Activated CD4-positive, alpha-beta memory T cell treated with anti-CD3 and anti-CD28 coated beads for 36 hours (primary cell): ENCODE results near the gene TTL. TPM values are rescaled to one million over a fixed set of nuclear protein-coding genes. Genes with fewer than 3 reads are reported as not detected.
A peak's percentile ranks its signal among the peaks of the same experiment; 100 is the strongest.
"Not testable (repeated sequence)": the region's sequence is repeated elsewhere in the genome, so short reads cannot be mapped to it uniquely, and the experiment has no call there.

Experiments
- CTCF ChIA-PET: fragments of 350-600 bp; sonication (Branson Sonifier 250); formaldehyde crosslinking; loops from one replicate; lab custom pipeline; 2021; ENCODE audit warnings: antibody characterized with exemption, inconsistent platforms; lab: Charles Lee
- POLR2A ChIA-PET: fragments of 350-600 bp; sonication (Branson Sonifier 250); formaldehyde crosslinking; loops from one replicate; lab custom pipeline; 2021; ENCODE audit warnings: antibody characterized with exemption; lab: Charles Lee
- DNase-seq: peaks from one replicate; pipeline ENCODE4 v3.0.0-alpha.2; 2020
- H3K27ac Mint-ChIP-seq: one replicate; pipeline ENCODE4 v1.8.0; 2021; ENCODE audit warnings: mixed read lengths
- H3K27me3 Mint-ChIP-seq: one replicate; pipeline ENCODE4 v1.8.0; 2021; ENCODE audit warnings: mixed read lengths
- H3K36me3 Mint-ChIP-seq: one replicate; pipeline ENCODE4 v1.8.0; 2021; ENCODE audit warnings: mixed read lengths
- H3K4me1 Mint-ChIP-seq: one replicate; pipeline ENCODE4 v1.8.0; 2021; ENCODE audit warnings: low read depth, mixed read lengths
- H3K4me3 Mint-ChIP-seq: one replicate; pipeline ENCODE4 v1.8.0; 2021; ENCODE audit warnings: mild to moderate bottlenecking, mixed read lengths
- H3K9me3 Mint-ChIP-seq: one replicate; pipeline ENCODE4 v1.8.0; 2021; ENCODE audit warnings: mixed read lengths
- intact Hi-C: fragments of 100-400 bp; cut with micrococcal nuclease; formaldehyde crosslinking; loops from one replicate; pipeline ENCODE4 v1.15.1; 2023
- total RNA-seq, 2 experiments: library from RNA; stranded (reverse); gene quantifications; one replicate each; pipeline ENCODE4 v1.2.3, GENCODE V29; 2021

Gene TTL
- total RNA-seq, 2 experiments from 2014 or later = 36.7 to 39.0 TPM

GRCh38 chr2:112566508-112566907, 84.6 kb downstream of the TTL start:
- Mint-ChIP-seq H3K9me3 (peaks cover 13% of the 10 kb centered on the region), H3K36me3 (peaks cover 64% of the 10 kb centered on the region), H3K27ac (peak overlapping the region; percentile 33)
- intact Hi-C loops, H3K4me1 Mint-ChIP-seq, DNase-seq, POLR2A ChIA-PET, H3K27me3 Mint-ChIP-seq, CTCF ChIA-PET, H3K4me3 Mint-ChIP-seq: not testable (repeated sequence)

- peaks cover 78% of the 10 kb centered on the region for H3K36me3 Mint-ChIP-seq
- no peak for DNase-seq
- CTCF ChIA-PET = interaction anchor here (0.9 to 1.2 kb wide), 2 partner anchors 8 to 11 kb away, joined by 3 read pairs; no protein-coding TSS in a partner anchor
- no peaks in the 10 kb centered on the region for H3K27me3 Mint-ChIP-seq
- H3K27ac Mint-ChIP-seq = no peak overlapping the region
- POLR2A ChIA-PET = no interaction called here
- no peaks in the 10 kb centered on the region for H3K4me1 Mint-ChIP-seq
- H3K9me3 Mint-ChIP-seq = peaks cover 13% of the 10 kb centered on the region
- H3K4me3 Mint-ChIP-seq = no peak overlapping the region
- intact Hi-C loops = no loop called here
These were observed 90.0 kb downstream of the TTL start for GRCh38 chr2:112572005-112572404.

- peaks cover 4% of the 10 kb centered on the region for H3K4me1 Mint-ChIP-seq
- DNase-seq = no peak
- intact Hi-C loops = no loop called here
- H3K9me3 Mint-ChIP-seq = no peaks in the 10 kb centered on the region
- POLR2A ChIA-PET = no interaction called here
- peaks cover 28% of the 10 kb centered on the region for H3K36me3 Mint-ChIP-seq
- CTCF ChIA-PET = no interaction called here
- H3K4me3 Mint-ChIP-seq = no peak overlapping the region
- no peaks in the 10 kb centered on the region for H3K27me3 Mint-ChIP-seq
- no peak overlapping the region for H3K27ac Mint-ChIP-seq
These were observed 95.8 kb downstream of the TTL start for GRCh38 chr2:112577756-112578155.

GRCh38 chr2:112579241-112579640, 97.3 kb downstream of the TTL start:
- H3K9me3 Mint-ChIP-seq = no peaks in the 10 kb centered on the region
- H3K4me3 Mint-ChIP-seq = no peak overlapping the region
- POLR2A ChIA-PET = no interaction called here
- H3K27ac Mint-ChIP-seq = no peak overlapping the region
- CTCF ChIA-PET = no interaction called here
- peaks cover 14% of the 10 kb centered on the region for H3K4me1 Mint-ChIP-seq
- H3K27me3 Mint-ChIP-seq = no peaks in the 10 kb centered on the region
- no peak for DNase-seq
- peaks cover 21% of the 10 kb centered on the region for H3K36me3 Mint-ChIP-seq
- intact Hi-C loops = no loop called here

- no peaks in the 10 kb centered on the region for H3K27me3 Mint-ChIP-seq
- POLR2A ChIA-PET = no interaction called here
- H3K4me3 Mint-ChIP-seq = no peak overlapping the region
- H3K9me3 Mint-ChIP-seq = no peaks in the 10 kb centered on the region
- H3K27ac Mint-ChIP-seq = no peak overlapping the region
- peaks cover 18% of the 10 kb centered on the region for H3K4me1 Mint-ChIP-seq
- CTCF ChIA-PET = interaction anchor here (0.6 kb wide), 1 partner anchor 8 kb away, joined by 3 read pairs; no protein-coding TSS in a partner anchor
- no peak for DNase-seq
- intact Hi-C loops = loop anchor here (5.0 kb wide), 3 partner anchors 67 to 393 kb away; partner anchors contain the start of genes SLC20A1 and ZC3H6
- peaks cover 14% of the 10 kb centered on the region for H3K36me3 Mint-ChIP-seq
These were observed 98.1 kb downstream of the TTL start for GRCh38 chr2:112580084-112580483.

- H3K4me3 Mint-ChIP-seq = no peak overlapping the region
- H3K36me3 Mint-ChIP-seq = peaks cover 11% of the 10 kb centered on the region
- ChIA-PET CTCF (interaction anchor here (1.5 kb wide), 1 partner anchor 99 kb away, joined by 5 read pairs; no protein-coding TSS in a partner anchor), POLR2A (no interaction called here)
- intact Hi-C loops = loop anchor here (1.0 to 5.0 kb wide), 4 partner anchors 65 to 527 kb away; partner anchors contain the start of genes SLC20A1, TMEM87B and ZC3H6
- peak; percentile 48 for DNase-seq
- H3K4me1 Mint-ChIP-seq = peaks cover 30% of the 10 kb centered on the region
- H3K9me3 Mint-ChIP-seq = no peaks in the 10 kb centered on the region
- no peaks in the 10 kb centered on the region for H3K27me3 Mint-ChIP-seq
- no peak overlapping the region for H3K27ac Mint-ChIP-seq
These were observed 100.4 kb downstream of the TTL start for GRCh38 chr2:112582314-112582746.

GRCh38 chr2:112583497-112584133, 101.7 kb downstream of the TTL start:
- CTCF ChIA-PET = interaction anchor here (0.8 to 2.8 kb wide), 7 partner anchors 11 to 166 kb away, joined by 3 to 21 read pairs (median 5); no protein-coding TSS in a partner anchor

GRCh38 chr2:112584134-112584890, 102.4 kb downstream of the TTL start, which contains the start of gene CHCHD5:
Gene CHCHD5 (plus strand): TSS chr2:112584609. CDS start chr2:112584648, 39 bp downstream.
- H3K27me3 Mint-ChIP-seq = no peaks in the 10 kb centered on the region
- peaks cover 30% of the 10 kb centered on the region for H3K4me1 Mint-ChIP-seq
- intact Hi-C loops = loop anchor here (1.0 to 5.0 kb wide), 7 partner anchors 42 to 397 kb away; partner anchors contain the start of genes POLR1B, SLC20A1, ZC3H6 and ZC3H8
- DNase-seq = peak; percentile 97
- H3K27ac Mint-ChIP-seq = peak within 1 kb of the TSS; percentile 99
- H3K4me3 Mint-ChIP-seq = peak within 1 kb of the TSS; percentile 97
- no peaks in the 10 kb centered on the region for H3K9me3 Mint-ChIP-seq
- POLR2A ChIA-PET = interaction anchor here (0.6 to 2.6 kb wide), 5 partner anchors 19 to 143 kb away, joined by 3 to 11 read pairs (median 3); partner anchors contain the start of gene SLC20A1
- CTCF ChIA-PET = interaction anchor here (0.6 to 2.8 kb wide), 8 partner anchors 16 to 165 kb away, joined by 3 to 21 read pairs (median 4); no protein-coding TSS in a partner anchor
- H3K36me3 Mint-ChIP-seq = peaks cover 15% of the 10 kb centered on the region

More at GRCh38 chr2:112583497-112584133, 101.7 kb downstream of the TTL start:
- Mint-ChIP-seq H3K27ac (peak overlapping the region; percentile 99), H3K27me3 (no peaks in the 10 kb centered on the region), H3K4me3 (peak overlapping the region; percentile 97), H3K9me3 (no peaks in the 10 kb centered on the region), H3K4me1 (peaks cover 30% of the 10 kb centered on the region), H3K36me3 (peaks cover 15% of the 10 kb centered on the region)
- POLR2A ChIA-PET = interaction anchor here (0.6 to 2.6 kb wide), 3 partner anchors 62 to 144 kb away, joined by 3 to 11 read pairs (median 3); partner anchors contain the start of gene SLC20A1
- DNase-seq = no peak
- intact Hi-C loops = loop anchor here (1.0 to 5.0 kb wide), 7 partner anchors 41 to 396 kb away; partner anchors contain the start of genes POLR1B, SLC20A1, ZC3H6 and ZC3H8

- Mint-ChIP-seq H3K27me3 (no peaks in the 10 kb centered on the region), H3K4me3 (peak overlapping the region; percentile 97), H3K36me3 (peaks cover 15% of the 10 kb centered on the region), H3K27ac (peak overlapping the region; percentile 99), H3K4me1 (peaks cover 30% of the 10 kb centered on the region), H3K9me3 (no peaks in the 10 kb centered on the region)
- no peak for DNase-seq
- ChIA-PET CTCF (interaction anchor here (0.6 to 2.8 kb wide), 6 partner anchors 15 to 165 kb away, joined by 3 to 21 read pairs (median 4); no protein-coding TSS in a partner anchor), POLR2A (interaction anchor here (0.6 to 2.6 kb wide), 4 partner anchors 19 to 142 kb away, joined by 3 to 11 read pairs (median 3); partner anchors contain the start of gene SLC20A1)
- intact Hi-C loops = loop anchor here (1.0 to 5.0 kb wide), 7 partner anchors 43 to 398 kb away; partner anchors contain the start of genes POLR1B, SLC20A1, ZC3H6 and ZC3H8
These were observed 102.9 kb downstream of the TTL start for GRCh38 chr2:112584891-112585250.

- Mint-ChIP-seq H3K4me1 (peaks cover 30% of the 10 kb centered on the region), H3K9me3 (no peaks in the 10 kb centered on the region), H3K36me3 (peaks cover 15% of the 10 kb centered on the region), H3K4me3 (peak overlapping the region; percentile 97), H3K27ac (peak overlapping the region; percentile 99), H3K27me3 (no peaks in the 10 kb centered on the region)
- no peak for DNase-seq
- ChIA-PET CTCF (interaction anchor here (1.0 to 2.8 kb wide), 4 partner anchors 15 to 141 kb away, joined by 3 to 21 read pairs (median 5); no protein-coding TSS in a partner anchor), POLR2A (interaction anchor here (2.6 kb wide), 1 partner anchor 60 kb away, joined by 11 read pairs; the partner anchor contains the start of gene SLC20A1)
- intact Hi-C loops = loop anchor here (2.0 kb wide), 2 partner anchors 45 to 331 kb away; partner anchors contain the start of gene ZC3H8
These were observed 103.4 kb downstream of the TTL start for GRCh38 chr2:112585400-112585799.

- Mint-ChIP-seq H3K4me3 (no peak overlapping the region), H3K4me1 (peaks cover 30% of the 10 kb centered on the region), H3K27me3 (no peaks in the 10 kb centered on the region), H3K9me3 (no peaks in the 10 kb centered on the region), H3K36me3 (peaks cover 15% of the 10 kb centered on the region), H3K27ac (peak overlapping the region; percentile 43)
- intact Hi-C loops = loop anchor here (2.0 kb wide), 2 partner anchors 45 to 331 kb away; partner anchors contain the start of gene ZC3H8
- no peak for DNase-seq
- CTCF ChIA-PET = interaction anchor here (2.8 kb wide), 1 partner anchor 141 kb away, joined by 21 read pairs; no protein-coding TSS in a partner anchor
- POLR2A ChIA-PET = interaction anchor here (2.6 kb wide), 1 partner anchor 59 kb away, joined by 11 read pairs; the partner anchor contains the start of gene SLC20A1
These were observed 104.0 kb downstream of the TTL start for GRCh38 chr2:112585873-112586464.
